RWPE2 (cell line): Measurements from ENCODE around the gene PCBP3.
"Not testable (repeated sequence)": the region's sequence is repeated elsewhere in the genome, so short reads cannot be mapped to it uniquely, and the experiment has no call there.

Experiments
- ATAC-seq: fragments of 200-7000 bp; cut with Tn5 transposase; 3 replicates; pipeline ENCODE4 v1.9.1; 2021; ENCODE audit warnings: low read depth
- DNase-seq: peaks from one replicate; pipeline ENCODE4 v3.0.0-alpha.2; 2020; ENCODE audit warnings: low spot score
- H3K27ac ChIP-seq: fragments of 450-650 bp; 2 replicates; pipeline ENCODE4 v1.5.1; 2017; ENCODE audit warnings: mild to moderate bottlenecking; ENCODE audit not compliant: poor library complexity, severe bottlenecking
- H3K27me3 ChIP-seq: fragments of 250-450 bp; sonication (Bioruptor Pico); 2 replicates; pipeline ENCODE4 v1.5.1; 2021; ENCODE audit warnings: mild to moderate bottlenecking, moderate library complexity; ENCODE audit not compliant: insufficient read depth, poor library complexity, severe bottlenecking
- H3K36me3 ChIP-seq: fragments of 250-450 bp; sonication (Bioruptor Pico); 2 replicates; pipeline ENCODE4 v1.5.1; 2020; ENCODE audit warnings: low read depth, mild to moderate bottlenecking, moderate library complexity
- H3K4me1 ChIP-seq: fragments of 250-450 bp; sonication (Bioruptor Pico); 2 replicates; pipeline ENCODE4 v1.5.1; 2021; ENCODE audit warnings: mild to moderate bottlenecking, moderate library complexity; ENCODE audit not compliant: insufficient read depth, poor library complexity, severe bottlenecking
- H3K4me3 ChIP-seq: fragments of 250-450 bp; sonication (Bioruptor Pico); 2 replicates; pipeline ENCODE4 v1.5.1; 2021; ENCODE audit warnings: mild to moderate bottlenecking, moderate library complexity; ENCODE audit not compliant: severe bottlenecking
- H3K9me3 ChIP-seq: fragments of 250-450 bp; sonication (Bioruptor Pico); 2 replicates; pipeline ENCODE4 v1.5.1; 2021; ENCODE audit warnings: mild to moderate bottlenecking, moderate library complexity; ENCODE audit not compliant: severe bottlenecking
- CTCF ChIP-seq: fragments of 450-650 bp; IDR thresholded peaks from one replicate; pipeline ENCODE4 v1.5.1; 2017; ENCODE audit warnings: mild to moderate bottlenecking, moderate library complexity; ENCODE audit not compliant: poor library complexity, severe bottlenecking

Gene PCBP3

GRCh38 chr21:45830720-45831366 is 187.3 kb downstream of the PCBP3 start:
- Histone ChIP-seq H3K4me3 (no peak overlapping the region), H3K9me3 (no peaks in the 10 kb centered on the region), H3K36me3 (no peaks in the 10 kb centered on the region), H3K27ac (no peak overlapping the region), H3K4me1 (no peaks in the 10 kb centered on the region), H3K27me3 (no peaks in the 10 kb centered on the region)
- no peak for DNase-seq
- no peak for TF ChIP-seq CTCF
- no peak for ATAC-seq

- Histone ChIP-seq H3K27ac (no peak overlapping the region), H3K36me3 (no peaks in the 10 kb centered on the region), H3K27me3 (no peaks in the 10 kb centered on the region), H3K9me3 (no peaks in the 10 kb centered on the region), H3K4me1 (no peaks in the 10 kb centered on the region), H3K4me3 (no peak overlapping the region)
- ATAC-seq: no peak
- no peak for DNase-seq
- no peak for TF ChIP-seq CTCF
These were observed 188.6 kb downstream of the PCBP3 start for GRCh38 chr21:45831991-45832740.

GRCh38 chr21:45832741-45833235 is 189.3 kb downstream of the PCBP3 start:
- DNase-seq, H3K9me3 ChIP-seq, H3K27me3 ChIP-seq, ATAC-seq, H3K36me3 ChIP-seq, H3K4me1 ChIP-seq, H3K4me3 ChIP-seq, H3K27ac ChIP-seq: not testable (repeated sequence)

GRCh38 chr21:45833414-45833813 is 189.9 kb downstream of the PCBP3 start:
- Histone ChIP-seq H3K4me3 (no peak overlapping the region), H3K27ac (no peak overlapping the region), H3K36me3 (no peaks in the 10 kb centered on the region), H3K9me3 (no peaks in the 10 kb centered on the region), H3K27me3 (no peaks in the 10 kb centered on the region), H3K4me1 (no peaks in the 10 kb centered on the region)
- ATAC-seq (no peak), DNase-seq (no peak)
- no peak for TF ChIP-seq CTCF

- Histone ChIP-seq H3K9me3 (no peaks in the 10 kb centered on the region), H3K4me1 (peaks cover 7% of the 10 kb centered on the region), H3K36me3 (no peaks in the 10 kb centered on the region), H3K27me3 (no peaks in the 10 kb centered on the region), H3K4me3 (no peak overlapping the region), H3K27ac (no peak overlapping the region)
- DNase-seq (no peak), ATAC-seq (no peak)
- no peak for TF ChIP-seq CTCF
These were observed 190.6 kb downstream of the PCBP3 start for GRCh38 chr21:45834026-45834715.
